SK-N-SH (cell line): Measurements from ENCODE around the gene KRT14.

Experiments used
- CTCF ChIP-seq: fragments of 200-600 bp; sonication (generic); IDR thresholded peaks from 2 replicates; pipeline ENCODE4 v1.6.1; 2017; ENCODE audit warnings: antibody characterized with exemption, mild to moderate bottlenecking, moderate library complexity
- EP300 ChIP-seq, 2 experiments: IDR thresholded peaks; 2 replicates each; pipeline versions ENCODE4 v1.4.0 to v1.6.1; 2012; ENCODE audit warnings: borderline replicate concordance in 1 of 2, low read depth in 1 of 2, low read length in 1 of 2
- GABPA ChIP-seq: IDR thresholded peaks from 2 replicates; pipeline ENCODE4 v1.4.0; 2012; ENCODE audit warnings: low read depth, mild to moderate bottlenecking
- GATA2 ChIP-seq: sonication (generic); formaldehyde crosslinking; IDR thresholded peaks from 2 replicates; pipeline ENCODE4 v1.5.0; 2020; ENCODE audit warnings: mild to moderate bottlenecking, missing genetic modification reagents
- POLR2AphosphoS5 ChIP-seq: IDR thresholded peaks from 2 replicates; pipeline ENCODE4 v1.6.1; 2012; ENCODE audit warnings: low read depth, low read length
- TF ChIP-seq, protein P1 (sequence below): IDR thresholded peaks from 2 replicates; pipeline ENCODE4 v1.4.0; 2012; ENCODE audit warnings: low read depth, borderline replicate concordance
- TF ChIP-seq, protein P2 (sequence below): IDR thresholded peaks from 2 replicates; pipeline ENCODE4; 2012
- TF ChIP-seq, protein P3 (sequence below): fragments of 150-350 bp; IDR thresholded peaks from 2 replicates; pipeline ENCODE4 v1.6.1; 2017; ENCODE audit warnings: antibody characterized with exemption, low read length, low read depth, borderline replicate concordance

DNA sequence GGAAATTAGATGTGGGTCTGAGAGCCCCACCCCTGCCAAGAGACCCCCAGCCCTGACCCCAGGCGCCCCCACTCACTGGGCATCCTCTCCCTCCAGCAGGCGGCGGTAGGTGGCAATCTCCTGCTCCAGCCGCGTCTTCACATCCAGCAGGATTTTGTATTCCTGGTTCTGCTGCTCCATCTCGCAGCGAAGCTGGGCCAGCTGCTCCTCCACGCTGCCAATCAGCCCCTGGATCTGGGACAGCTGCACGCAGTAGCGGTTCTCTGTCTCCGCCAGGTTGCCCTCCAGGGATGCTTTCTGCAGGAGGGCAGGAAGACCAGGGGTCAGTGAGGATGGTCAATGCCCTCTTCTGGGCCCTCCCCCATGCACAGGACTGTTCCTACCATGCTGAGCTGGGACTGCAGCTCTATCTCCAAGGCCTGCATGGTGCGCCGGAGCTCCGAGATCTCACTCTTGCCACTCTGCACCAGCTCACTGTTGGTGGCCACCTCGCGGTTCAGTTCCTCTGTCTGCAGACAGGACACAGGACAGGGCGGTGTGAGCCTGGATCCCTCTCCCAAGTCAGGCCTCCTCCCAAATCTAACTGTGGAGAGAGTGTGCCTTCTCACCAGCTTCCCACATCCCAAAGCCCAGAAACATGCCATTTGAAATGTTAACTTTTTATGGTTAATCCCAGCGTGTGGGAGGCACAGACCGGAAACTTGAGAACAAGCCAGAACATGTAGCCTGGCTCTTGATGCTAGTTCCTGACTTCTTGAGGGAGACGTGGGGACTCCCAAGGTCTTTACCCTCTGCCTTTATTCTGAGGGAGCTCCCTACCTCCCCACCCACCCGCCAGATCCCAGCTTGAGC, 34.1 kb upstream of the KRT14 start:
- no peak; the same call in 1 of the 2 replicates for TF ChIP-seq GATA2 (CRISPR knock-in tag)
- TF ChIP-seq POLR2AphosphoS5: no peak
- TF ChIP-seq, protein P1, sequence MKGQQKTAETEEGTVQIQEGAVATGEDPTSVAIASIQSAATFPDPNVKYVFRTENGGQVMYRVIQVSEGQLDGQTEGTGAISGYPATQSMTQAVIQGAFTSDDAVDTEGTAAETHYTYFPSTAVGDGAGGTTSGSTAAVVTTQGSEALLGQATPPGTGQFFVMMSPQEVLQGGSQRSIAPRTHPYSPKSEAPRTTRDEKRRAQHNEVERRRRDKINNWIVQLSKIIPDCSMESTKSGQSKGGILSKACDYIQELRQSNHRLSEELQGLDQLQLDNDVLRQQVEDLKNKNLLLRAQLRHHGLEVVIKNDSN: no peak
- no peak for TF ChIP-seq CTCF
- TF ChIP-seq GABPA: no peak
- TF ChIP-seq, protein P2, sequence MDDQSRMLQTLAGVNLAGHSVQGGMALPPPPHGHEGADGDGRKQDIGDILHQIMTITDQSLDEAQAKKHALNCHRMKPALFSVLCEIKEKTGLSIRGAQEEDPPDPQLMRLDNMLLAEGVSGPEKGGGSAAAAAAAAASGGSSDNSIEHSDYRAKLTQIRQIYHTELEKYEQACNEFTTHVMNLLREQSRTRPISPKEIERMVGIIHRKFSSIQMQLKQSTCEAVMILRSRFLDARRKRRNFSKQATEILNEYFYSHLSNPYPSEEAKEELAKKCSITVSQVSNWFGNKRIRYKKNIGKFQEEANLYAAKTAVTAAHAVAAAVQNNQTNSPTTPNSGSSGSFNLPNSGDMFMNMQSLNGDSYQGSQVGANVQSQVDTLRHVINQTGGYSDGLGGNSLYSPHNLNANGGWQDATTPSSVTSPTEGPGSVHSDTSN: no peak
- no peak for TF ChIP-seq EP300 (IDR thresholded peaks at IDR 0.05; ENCODE audit: borderline replicate concordance in 1 of 2, low read depth in 1 of 2, low read length in 1 of 2)
- TF ChIP-seq, protein P3, sequence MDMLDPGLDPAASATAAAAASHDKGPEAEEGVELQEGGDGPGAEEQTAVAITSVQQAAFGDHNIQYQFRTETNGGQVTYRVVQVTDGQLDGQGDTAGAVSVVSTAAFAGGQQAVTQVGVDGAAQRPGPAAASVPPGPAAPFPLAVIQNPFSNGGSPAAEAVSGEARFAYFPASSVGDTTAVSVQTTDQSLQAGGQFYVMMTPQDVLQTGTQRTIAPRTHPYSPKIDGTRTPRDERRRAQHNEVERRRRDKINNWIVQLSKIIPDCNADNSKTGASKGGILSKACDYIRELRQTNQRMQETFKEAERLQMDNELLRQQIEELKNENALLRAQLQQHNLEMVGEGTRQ: no peak
